ENCODE results near the gene LRRC45.
A peak's percentile ranks its signal among the peaks of the same experiment; 100 is the strongest.
"Not testable (repeated sequence)": the region's sequence is repeated elsewhere in the genome, so short reads cannot be mapped to it uniquely, and the experiment has no call there.

Gene LRRC45

DNA sequence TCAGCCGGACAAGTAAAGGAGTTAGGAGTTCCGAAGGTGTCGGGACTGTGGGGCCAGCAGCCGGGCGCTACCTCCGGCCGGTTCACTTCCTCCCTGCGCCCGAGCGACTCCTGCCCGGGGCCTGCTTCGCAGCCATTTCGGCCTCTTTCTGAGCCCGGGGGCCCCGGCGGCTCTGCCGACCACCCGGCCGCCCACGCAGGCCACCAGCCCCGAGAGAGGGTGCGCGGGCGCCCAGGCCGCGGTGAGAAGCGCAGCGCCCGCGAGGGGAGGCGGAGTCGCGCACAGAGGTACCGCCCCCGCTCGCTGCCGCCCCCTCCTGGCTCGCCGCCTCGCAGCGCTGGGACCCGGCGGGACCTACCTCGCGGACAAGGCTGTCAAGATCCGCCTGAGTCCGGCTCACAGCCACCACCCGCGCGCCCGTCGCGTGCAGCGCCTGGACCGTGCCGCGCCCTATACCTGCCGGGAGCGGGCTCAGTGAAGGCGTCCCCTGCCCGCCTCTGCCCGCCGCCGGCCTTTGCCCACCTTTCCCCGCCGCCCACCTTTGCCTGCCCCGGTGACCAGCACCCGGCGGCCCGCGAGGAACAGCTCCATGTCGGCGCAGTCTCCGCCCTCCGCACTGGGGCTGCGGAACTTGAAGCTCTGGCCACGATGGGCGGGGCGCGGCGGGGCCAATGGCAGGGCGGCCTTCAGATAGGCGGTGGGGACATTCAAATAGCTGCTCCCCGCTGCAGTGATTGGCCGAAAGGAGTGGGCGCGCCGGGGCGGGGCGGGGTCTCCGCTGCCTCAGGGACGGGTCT, 14.2 kb downstream of the LRRC45 start, which contains the start of gene DCXR:
Gene DCXR, minus strand, starts transcription at position 606 of the 797 bp plus-strand sequence. Its CDS starts 15 bp downstream, at position 591.
- Histone ChIP-seq H3K4ac (ENCODE audit: low read length) (peak within 1 kb of the TSS; percentile 76), H3K4me2 (ENCODE audit: insufficient read depth, low read length, poor library complexity, severe bottlenecking) (peak within 1 kb of the TSS; percentile 99)
- peak; percentile 97 for DNase-seq (ENCODE audit: low spot score)

DNA sequence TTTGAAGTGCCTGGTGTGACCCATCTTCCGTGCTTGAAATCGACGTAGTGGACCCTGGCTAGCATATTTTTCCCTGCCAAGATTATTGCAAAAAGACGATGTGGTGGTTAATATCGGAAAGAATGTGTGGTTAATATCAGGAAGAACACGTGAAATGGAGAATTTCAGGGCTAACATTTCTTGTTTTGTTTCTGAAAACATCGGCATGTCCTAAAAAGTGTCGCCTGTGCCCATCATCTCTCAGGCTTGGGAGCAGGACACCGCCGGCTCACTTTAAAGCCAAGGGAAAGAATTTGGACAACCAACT, 14.7 kb downstream of the LRRC45 start:
- Histone ChIP-seq H3K4ac (ENCODE audit: low read length) (no peak overlapping the region), H2AK5ac (ENCODE audit: low read depth, low read length) (no peak overlapping the region), H3K79me1 (ENCODE audit: low read depth, low read length) (peaks cover 10% of the 10 kb centered on the region), H3K4me3 (ENCODE audit: low read length in 2 of 2) (peak overlapping the region in 1 of 2 donors; percentile 92), H3K14ac (ENCODE audit: low read length) (no peak overlapping the region), H3K18ac (ENCODE audit: low read length) (no peak overlapping the region), H3K4me2 (ENCODE audit: insufficient read depth, low read length, poor library complexity, severe bottlenecking) (peak overlapping the region; percentile 19), H2BK15ac (ENCODE audit: low read length) (no peak overlapping the region), H4K91ac (ENCODE audit: low read depth, low read length, poor library complexity) (no peak overlapping the region), H3K9me3 (replicated peaks in 1 of 2; ENCODE audit: control insufficient read depth in 2 of 2, insufficient read depth in 1 of 2, low read depth in 1 of 2, low read length in 2 of 2) (no peaks in the 10 kb centered on the region), H3K9ac (ENCODE audit: low read depth, low read length, poor library complexity) (no peak overlapping the region), H2BK5ac (ENCODE audit: low read length) (no peak overlapping the region), H2BK12ac (ENCODE audit: low read length) (no peak overlapping the region), H3K27me3 (ENCODE audit: control insufficient read depth in 3 of 3, insufficient read depth in 3 of 3, low read depth in 1 of 3, low read length in 3 of 3) (no peaks in the 10 kb centered on the region), H3K36me3 (replicated peaks in 1 of 2; ENCODE audit: control insufficient read depth in 2 of 2, insufficient read depth in 2 of 2, low read length in 2 of 2) (peaks cover 8 to 32% of the 10 kb centered on the region in 2 donors), H3K23ac (ENCODE audit: low read depth, low read length, poor library complexity) (no peak overlapping the region), H2AFZ (ENCODE audit: low read length) (peak overlapping the region; percentile 93), H4K8ac (ENCODE audit: low read depth, low read length) (no peak overlapping the region), H3K27ac (replicated peaks; ENCODE audit: low read length) (no peak overlapping the region), H3K4me1 (ENCODE audit: control insufficient read depth in 2 of 2, insufficient read depth in 1 of 2, low read depth in 1 of 2, low read length in 2 of 2) (peaks cover 9 to 13% of the 10 kb centered on the region in 2 donors), H2BK120ac (ENCODE audit: low read depth, low read length) (no peak overlapping the region)
- no CpG with 5 or more reads among the region's 10 CpGs for WGBS, 2 donors (ENCODE audit: extremely low coverage in 2 of 2, insufficient read length in 2 of 2, insufficient replicate concordance in 1 of 2)
- DNase-seq (ENCODE audit: low spot score) = no peak

More for the DNA sequence above, 14.2 kb downstream of the LRRC45 start, which contains the start of gene DCXR:
- peak within 1 kb of the TSS; percentile 96 for H2AK5ac ChIP-seq (ENCODE audit: low read depth, low read length)
- H4K91ac ChIP-seq (ENCODE audit: low read depth, low read length, poor library complexity) = no peak within 1 kb of the TSS
- H2BK5ac ChIP-seq (ENCODE audit: low read length) = peak within 1 kb of the TSS; percentile 90
- peaks cover 8 to 33% of the 10 kb centered on the region in 2 donors for H3K36me3 ChIP-seq (replicated peaks in 1 of 2; ENCODE audit: control insufficient read depth in 2 of 2, insufficient read depth in 2 of 2, low read length in 2 of 2)
- H3K9ac ChIP-seq (ENCODE audit: low read depth, low read length, poor library complexity) = peak within 1 kb of the TSS; percentile 92
- H3K4me1 ChIP-seq (ENCODE audit: control insufficient read depth in 2 of 2, insufficient read depth in 1 of 2, low read depth in 1 of 2, low read length in 2 of 2) = peaks cover 12 to 18% of the 10 kb centered on the region in 2 donors
- peak within 1 kb of the TSS; percentile 97 for H3K18ac ChIP-seq (ENCODE audit: low read length)
- WGBS, 2 donors (ENCODE audit: extremely low coverage in 2 of 2, insufficient read length in 2 of 2, insufficient replicate concordance in 1 of 2) = no CpG with 5 or more reads among the region's 92 CpGs
- H3K79me1 ChIP-seq (ENCODE audit: low read depth, low read length) = peaks cover 10% of the 10 kb centered on the region
- H3K14ac ChIP-seq (ENCODE audit: low read length) = peak within 1 kb of the TSS; percentile 84
- peak within 1 kb of the TSS; percentile 93 for H2AFZ ChIP-seq (ENCODE audit: low read length)
- no peaks in the 10 kb centered on the region for H3K27me3 ChIP-seq (ENCODE audit: control insufficient read depth in 3 of 3, insufficient read depth in 3 of 3, low read depth in 1 of 3, low read length in 3 of 3)
- H3K4me3 ChIP-seq (ENCODE audit: low read length in 2 of 2) = peak within 1 kb of the TSS; percentile 78 to 92
- peak within 1 kb of the TSS; percentile 84 for H2BK12ac ChIP-seq (ENCODE audit: low read length)
- H2BK120ac ChIP-seq (ENCODE audit: low read depth, low read length) = peak within 1 kb of the TSS; percentile 87
- peak within 1 kb of the TSS; percentile 97 for H3K23ac ChIP-seq (ENCODE audit: low read depth, low read length, poor library complexity)
- no peak within 1 kb of the TSS for H4K8ac ChIP-seq (ENCODE audit: low read depth, low read length)
- H3K9me3 ChIP-seq (replicated peaks in 1 of 2; ENCODE audit: control insufficient read depth in 2 of 2, insufficient read depth in 1 of 2, low read depth in 1 of 2, low read length in 2 of 2) = no peaks in the 10 kb centered on the region
- peak within 1 kb of the TSS; percentile 89 for H3K27ac ChIP-seq (replicated peaks; ENCODE audit: low read length)
- H2BK15ac ChIP-seq (ENCODE audit: low read length) = peak within 1 kb of the TSS; percentile 96

DNA sequence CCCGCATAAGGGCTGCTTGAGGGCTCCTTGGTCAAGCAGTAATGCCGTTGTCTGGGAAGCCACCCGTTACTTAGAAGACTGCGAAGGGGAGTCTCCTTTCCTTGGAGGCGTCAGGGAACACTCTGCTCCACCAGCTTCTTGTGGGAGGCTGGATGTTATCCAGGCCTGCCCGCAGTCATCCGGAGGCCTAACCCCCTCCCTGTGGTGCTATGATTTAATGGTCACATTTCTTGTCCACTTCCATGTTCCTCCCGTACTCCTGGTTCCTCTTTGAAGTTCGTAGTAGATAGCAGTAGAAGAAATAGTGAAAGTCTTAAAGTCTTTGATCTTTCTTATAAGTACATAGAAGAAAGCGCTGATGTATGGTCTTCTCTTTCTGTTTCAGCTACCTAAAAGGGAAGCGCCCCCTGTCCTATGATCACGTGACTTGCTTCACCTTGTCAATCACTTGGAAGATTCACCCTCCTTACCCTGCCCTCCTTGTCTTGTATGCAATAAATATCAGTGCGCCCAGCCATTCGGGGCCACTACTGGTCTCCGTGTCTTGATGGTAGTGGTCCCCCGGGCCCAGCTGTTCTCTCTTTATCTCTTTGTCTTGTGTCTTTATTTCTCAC, 15.8 kb downstream of the LRRC45 start:
- not testable (repeated sequence) for H4K91ac ChIP-seq (ENCODE audit: low read depth, low read length, poor library complexity); H3K9ac ChIP-seq (ENCODE audit: low read depth, low read length, poor library complexity); H2BK12ac ChIP-seq (ENCODE audit: low read length); H4K8ac ChIP-seq (ENCODE audit: low read depth, low read length); H3K9me3 ChIP-seq (replicated peaks in 1 of 2; ENCODE audit: control insufficient read depth in 2 of 2, insufficient read depth in 1 of 2, low read depth in 1 of 2, low read length in 2 of 2); H3K4ac ChIP-seq (ENCODE audit: low read length); H3K4me2 ChIP-seq (ENCODE audit: insufficient read depth, low read length, poor library complexity, severe bottlenecking); H2BK5ac ChIP-seq (ENCODE audit: low read length); H3K4me3 ChIP-seq (ENCODE audit: low read length in 2 of 2); H2BK15ac ChIP-seq (ENCODE audit: low read length); H2AK5ac ChIP-seq (ENCODE audit: low read depth, low read length); H3K14ac ChIP-seq (ENCODE audit: low read length); H3K79me1 ChIP-seq (ENCODE audit: low read depth, low read length); H3K27ac ChIP-seq (replicated peaks; ENCODE audit: low read length); H3K18ac ChIP-seq (ENCODE audit: low read length); DNase-seq (ENCODE audit: low spot score); H3K23ac ChIP-seq (ENCODE audit: low read depth, low read length, poor library complexity); H2BK120ac ChIP-seq (ENCODE audit: low read depth, low read length); H2AFZ ChIP-seq (ENCODE audit: low read length); H3K27me3 ChIP-seq (ENCODE audit: control insufficient read depth in 3 of 3, insufficient read depth in 3 of 3, low read depth in 1 of 3, low read length in 3 of 3)
- Histone ChIP-seq H3K36me3 (replicated peaks in 1 of 2; ENCODE audit: control insufficient read depth in 2 of 2, insufficient read depth in 2 of 2, low read length in 2 of 2) (peaks cover 8 to 24% of the 10 kb centered on the region in 2 donors), H3K4me1 (ENCODE audit: control insufficient read depth in 2 of 2, insufficient read depth in 1 of 2, low read depth in 1 of 2, low read length in 2 of 2) (peaks cover 9 to 10% of the 10 kb centered on the region in 2 donors)
- WGBS, 2 donors (ENCODE audit: extremely low coverage in 2 of 2, insufficient read length in 2 of 2, insufficient replicate concordance in 1 of 2) = no CpG with 5 or more reads among the region's 16 CpGs

- WGBS, 2 donors (ENCODE audit: extremely low coverage in 2 of 2, insufficient read length in 2 of 2, insufficient replicate concordance in 1 of 2) = no CpG with 5 or more reads among the region's 8 CpGs
These were observed 16.7 kb downstream of the LRRC45 start for GRCh38 chr17:82039695-82040299.

More at GRCh38 chr17:82039695-82040299, 16.7 kb downstream of the LRRC45 start:
- Histone ChIP-seq H2BK12ac (ENCODE audit: low read length) (peak overlapping the region; percentile 16), H3K27me3 (ENCODE audit: control insufficient read depth in 3 of 3, insufficient read depth in 3 of 3, low read depth in 1 of 3, low read length in 3 of 3) (no peaks in the 10 kb centered on the region), H3K27ac (replicated peaks; ENCODE audit: low read length) (no peak overlapping the region), H2AFZ (ENCODE audit: low read length) (no peak overlapping the region), H3K23ac (ENCODE audit: low read depth, low read length, poor library complexity) (no peak overlapping the region), H4K91ac (ENCODE audit: low read depth, low read length, poor library complexity) (no peak overlapping the region), H3K4me3 (ENCODE audit: low read length in 2 of 2) (no peak overlapping the region), H4K8ac (ENCODE audit: low read depth, low read length) (no peak overlapping the region), H3K4me2 (ENCODE audit: insufficient read depth, low read length, poor library complexity, severe bottlenecking) (no peak overlapping the region), H3K4ac (ENCODE audit: low read length) (peak overlapping the region; percentile 67), H3K18ac (ENCODE audit: low read length) (peak overlapping the region; percentile 3), H3K79me1 (ENCODE audit: low read depth, low read length) (peaks cover 6% of the 10 kb centered on the region), H3K14ac (ENCODE audit: low read length) (peak overlapping the region; percentile 17), H2BK5ac (ENCODE audit: low read length) (no peak overlapping the region), H3K9me3 (replicated peaks in 1 of 2; ENCODE audit: control insufficient read depth in 2 of 2, insufficient read depth in 1 of 2, low read depth in 1 of 2, low read length in 2 of 2) (no peaks in the 10 kb centered on the region), H2BK120ac (ENCODE audit: low read depth, low read length) (no peak overlapping the region), H2BK15ac (ENCODE audit: low read length) (peak overlapping the region; percentile 74), H3K36me3 (replicated peaks in 1 of 2; ENCODE audit: control insufficient read depth in 2 of 2, insufficient read depth in 2 of 2, low read length in 2 of 2) (peaks cover 8 to 20% of the 10 kb centered on the region in 2 donors), H3K9ac (ENCODE audit: low read depth, low read length, poor library complexity) (no peak overlapping the region), H3K4me1 (ENCODE audit: control insufficient read depth in 2 of 2, insufficient read depth in 1 of 2, low read depth in 1 of 2, low read length in 2 of 2) (peaks cover 9 to 10% of the 10 kb centered on the region in 2 donors), H2AK5ac (ENCODE audit: low read depth, low read length) (peak overlapping the region; percentile 60)
- DNase-seq (ENCODE audit: low spot score) = no peak
